ENCODE measurements around the gene DTL. TPM values are rescaled to one million over a fixed set of nuclear protein-coding genes. Genes with fewer than 3 reads are reported as not detected.
A peak's percentile ranks its signal among the peaks of the same experiment; 100 is the strongest.

DTL gene
- total and polyA plus RNA-seq, 2 of the 13 experiments (the other 11 are each of a cell fraction or from before 2014, with no cell fraction given): 10.4 to 32.8 TPM

DNA sequence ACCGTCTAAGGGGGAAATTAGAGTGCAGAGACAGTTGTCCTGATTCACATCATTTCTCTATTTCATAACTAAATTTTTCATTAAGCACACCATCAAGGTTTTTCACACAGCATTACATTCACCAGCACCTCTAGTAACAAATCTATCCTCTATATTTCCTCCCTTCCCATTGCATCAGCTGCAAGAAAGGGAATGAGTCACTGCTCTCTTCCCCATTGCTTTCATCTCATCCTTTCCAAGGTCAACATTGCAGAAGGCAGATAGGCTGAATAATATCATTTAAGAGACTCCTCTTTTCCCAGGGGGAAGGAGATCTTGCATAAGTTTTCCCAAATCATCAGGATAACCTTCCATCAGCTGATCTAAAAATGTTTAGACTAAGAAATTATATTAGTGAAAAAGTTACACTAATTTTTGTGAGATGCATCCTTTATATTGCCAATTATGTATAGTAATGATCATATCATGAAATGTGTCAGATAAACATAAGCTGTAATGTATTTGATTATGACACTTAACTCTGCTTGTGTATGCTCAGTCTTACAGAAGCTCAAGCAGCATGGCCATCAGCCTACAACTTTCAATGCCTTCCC, 4.5 kb upstream of the DTL start (continued):
- TF ChIP-seq, protein P1, sequence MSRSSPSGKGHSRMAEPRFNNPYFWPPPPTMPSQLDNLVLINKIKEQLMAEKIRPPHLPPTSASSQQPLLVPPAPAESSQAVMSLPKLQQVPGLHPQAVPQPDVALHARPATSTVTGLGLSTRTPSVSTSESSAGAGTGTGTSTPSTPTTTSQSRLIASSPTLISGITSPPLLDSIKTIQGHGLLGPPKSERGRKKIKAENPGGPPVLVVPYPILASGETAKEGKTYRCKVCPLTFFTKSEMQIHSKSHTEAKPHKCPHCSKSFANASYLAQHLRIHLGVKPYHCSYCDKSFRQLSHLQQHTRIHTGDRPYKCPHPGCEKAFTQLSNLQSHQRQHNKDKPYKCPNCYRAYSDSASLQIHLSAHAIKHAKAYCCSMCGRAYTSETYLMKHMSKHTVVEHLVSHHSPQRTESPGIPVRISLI (CRISPR knock-in tag; IDR thresholded peaks at IDR 0.05; ENCODE audit: borderline replicate concordance): no peak
- no peak for TF ChIP-seq ZNF468 (CRISPR knock-in tag; IDR thresholded peaks at IDR 0.05)
- TF ChIP-seq CENPX (CRISPR knock-in tag; IDR thresholded peaks at IDR 0.05): no peak
- TF ChIP-seq ZNF460 (CRISPR knock-in tag; IDR thresholded peaks at IDR 0.05; ENCODE audit: borderline replicate concordance): no peak
- TF ChIP-seq ZNF121 (CRISPR knock-in tag; IDR thresholded peaks at IDR 0.05): no peak
- TF ChIP-seq ZNF292 (CRISPR knock-in tag; IDR thresholded peaks at IDR 0.05; ENCODE audit: borderline replicate concordance, low read depth): no peak
- no peak for TF ChIP-seq EZH2 (conservative IDR thresholded peaks at IDR 0.05; ENCODE audit: low read depth, low read length)
- no peak for TF ChIP-seq MAFG (CRISPR knock-in tag; IDR thresholded peaks at IDR 0.05)
- no peak for TF ChIP-seq ATAD3A (CRISPR knock-in tag; IDR thresholded peaks at IDR 0.05)
- TF ChIP-seq ZNF703 (CRISPR knock-in tag; IDR thresholded peaks at IDR 0.05; ENCODE audit: borderline replicate concordance): no peak
- TF ChIP-seq ELF3 (CRISPR knock-in tag; IDR thresholded peaks at IDR 0.05): peak; percentile 86
- no peak for TF ChIP-seq DNMT1 (CRISPR knock-in tag; IDR thresholded peaks at IDR 0.05)
- TF ChIP-seq, protein P2, sequence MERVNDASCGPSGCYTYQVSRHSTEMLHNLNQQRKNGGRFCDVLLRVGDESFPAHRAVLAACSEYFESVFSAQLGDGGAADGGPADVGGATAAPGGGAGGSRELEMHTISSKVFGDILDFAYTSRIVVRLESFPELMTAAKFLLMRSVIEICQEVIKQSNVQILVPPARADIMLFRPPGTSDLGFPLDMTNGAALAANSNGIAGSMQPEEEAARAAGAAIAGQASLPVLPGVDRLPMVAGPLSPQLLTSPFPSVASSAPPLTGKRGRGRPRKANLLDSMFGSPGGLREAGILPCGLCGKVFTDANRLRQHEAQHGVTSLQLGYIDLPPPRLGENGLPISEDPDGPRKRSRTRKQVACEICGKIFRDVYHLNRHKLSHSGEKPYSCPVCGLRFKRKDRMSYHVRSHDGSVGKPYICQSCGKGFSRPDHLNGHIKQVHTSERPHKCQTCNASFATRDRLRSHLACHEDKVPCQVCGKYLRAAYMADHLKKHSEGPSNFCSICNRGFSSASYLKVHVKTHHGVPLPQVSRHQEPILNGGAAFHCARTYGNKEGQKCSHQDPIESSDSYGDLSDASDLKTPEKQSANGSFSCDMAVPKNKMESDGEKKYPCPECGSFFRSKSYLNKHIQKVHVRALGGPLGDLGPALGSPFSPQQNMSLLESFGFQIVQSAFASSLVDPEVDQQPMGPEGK (CRISPR knock-in tag; IDR thresholded peaks at IDR 0.05): no peak
- TF ChIP-seq, protein P3, sequence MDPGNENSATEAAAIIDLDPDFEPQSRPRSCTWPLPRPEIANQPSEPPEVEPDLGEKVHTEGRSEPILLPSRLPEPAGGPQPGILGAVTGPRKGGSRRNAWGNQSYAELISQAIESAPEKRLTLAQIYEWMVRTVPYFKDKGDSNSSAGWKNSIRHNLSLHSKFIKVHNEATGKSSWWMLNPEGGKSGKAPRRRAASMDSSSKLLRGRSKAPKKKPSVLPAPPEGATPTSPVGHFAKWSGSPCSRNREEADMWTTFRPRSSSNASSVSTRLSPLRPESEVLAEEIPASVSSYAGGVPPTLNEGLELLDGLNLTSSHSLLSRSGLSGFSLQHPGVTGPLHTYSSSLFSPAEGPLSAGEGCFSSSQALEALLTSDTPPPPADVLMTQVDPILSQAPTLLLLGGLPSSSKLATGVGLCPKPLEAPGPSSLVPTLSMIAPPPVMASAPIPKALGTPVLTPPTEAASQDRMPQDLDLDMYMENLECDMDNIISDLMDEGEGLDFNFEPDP (CRISPR knock-in tag; conservative IDR thresholded peaks at IDR 0.05): no peak
- TF ChIP-seq NFYC (CRISPR knock-in tag; IDR thresholded peaks at IDR 0.05): no peak
- no peak for TF ChIP-seq ZNF850 (CRISPR knock-in tag; conservative IDR thresholded peaks at IDR 0.05)
- no peak for TF ChIP-seq ZNF674 (CRISPR knock-in tag; IDR thresholded peaks at IDR 0.05; ENCODE audit: low read depth)
- TF ChIP-seq, protein P4, sequence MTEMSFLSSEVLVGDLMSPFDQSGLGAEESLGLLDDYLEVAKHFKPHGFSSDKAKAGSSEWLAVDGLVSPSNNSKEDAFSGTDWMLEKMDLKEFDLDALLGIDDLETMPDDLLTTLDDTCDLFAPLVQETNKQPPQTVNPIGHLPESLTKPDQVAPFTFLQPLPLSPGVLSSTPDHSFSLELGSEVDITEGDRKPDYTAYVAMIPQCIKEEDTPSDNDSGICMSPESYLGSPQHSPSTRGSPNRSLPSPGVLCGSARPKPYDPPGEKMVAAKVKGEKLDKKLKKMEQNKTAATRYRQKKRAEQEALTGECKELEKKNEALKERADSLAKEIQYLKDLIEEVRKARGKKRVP (CRISPR knock-in tag; IDR thresholded peaks at IDR 0.05): peak; percentile 80 to 99; a peak in 3 of 4 replicates
- peak; percentile 43; the same call in 1 of the 2 replicates for TF ChIP-seq HDAC2 (CRISPR knock-in tag; IDR thresholded peaks at IDR 0.05)
- TF ChIP-seq PRMT3 (CRISPR knock-in tag; IDR thresholded peaks at IDR 0.05; ENCODE audit: borderline replicate concordance, low read depth): no peak
- peak in 1 of 2 experiments; percentile 61; a peak in 2 of 4 replicates for TF ChIP-seq EP300 (IDR thresholded peaks at IDR 0.05; ENCODE audit: low read depth in 2 of 2, low read length in 2 of 2)
- TF ChIP-seq EP300 (CRISPR knock-in tag; IDR thresholded peaks at IDR 0.05; ENCODE audit: borderline replicate concordance): peak; percentile 64; the same call in 1 of the 2 replicates
- TF ChIP-seq MLLT10 (CRISPR knock-in tag; IDR thresholded peaks at IDR 0.05): no peak
- TF ChIP-seq FOXK2 (IDR thresholded peaks at IDR 0.05): no peak
- peak; percentile 72 for TF ChIP-seq FOXA3 (CRISPR knock-in tag; IDR thresholded peaks at IDR 0.05)
- TF ChIP-seq MIXL1 (CRISPR knock-in tag; IDR thresholded peaks at IDR 0.05): 0 out of 2 replicates have a peak, but pooled peaks have one; percentile 34
- TF ChIP-seq RBFOX2 (IDR thresholded peaks at IDR 0.05; ENCODE audit: low read depth, low read length): peak; percentile 39; the same call in 1 of the 2 replicates

All from HepG2 (cell line).